Neural progenitor cell (in vitro differentiated cells): ENCODE data around the gene RBM39.

Source experiments
- EZH2 ChIP-seq: fragments of 200-600 bp; sonication (generic); IDR thresholded peaks from 2 replicates; pipeline ENCODE4 v1.6.1; 2017; ENCODE audit warnings: antibody characterized with exemption, mild to moderate bottlenecking, moderate library complexity
- TF ChIP-seq, protein P1 (sequence below): fragments of 200-600 bp; sonication (generic); IDR thresholded peaks from 2 replicates; pipeline ENCODE4 v1.5.1; 2017; ENCODE audit warnings: antibody characterized with exemption, mild to moderate bottlenecking

DNA sequence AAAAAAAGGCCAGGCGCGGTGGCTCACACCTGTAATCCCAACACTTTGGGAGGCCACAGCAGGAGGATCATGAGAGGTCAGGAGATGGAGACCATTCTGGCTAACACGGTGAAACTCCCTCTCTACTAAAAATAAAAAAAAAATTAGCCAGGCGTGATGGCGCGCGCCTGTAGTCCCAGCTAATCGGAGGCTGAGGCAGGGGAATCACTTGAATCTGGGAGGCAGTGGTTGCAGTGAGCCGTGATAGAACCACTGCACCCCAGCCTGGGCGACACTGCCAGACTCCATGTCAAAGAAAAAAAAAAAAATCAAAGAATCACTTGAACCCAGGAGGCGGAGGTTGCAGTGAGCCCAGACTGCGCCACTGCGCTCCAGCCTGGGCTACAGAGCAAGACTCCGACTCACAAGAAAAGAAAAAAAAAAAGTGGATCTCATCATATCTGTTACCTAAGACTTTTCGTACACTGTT lies 4.2 kb downstream of the RBM39 start:
- TF ChIP-seq EZH2: no peak
- TF ChIP-seq, protein P1, sequence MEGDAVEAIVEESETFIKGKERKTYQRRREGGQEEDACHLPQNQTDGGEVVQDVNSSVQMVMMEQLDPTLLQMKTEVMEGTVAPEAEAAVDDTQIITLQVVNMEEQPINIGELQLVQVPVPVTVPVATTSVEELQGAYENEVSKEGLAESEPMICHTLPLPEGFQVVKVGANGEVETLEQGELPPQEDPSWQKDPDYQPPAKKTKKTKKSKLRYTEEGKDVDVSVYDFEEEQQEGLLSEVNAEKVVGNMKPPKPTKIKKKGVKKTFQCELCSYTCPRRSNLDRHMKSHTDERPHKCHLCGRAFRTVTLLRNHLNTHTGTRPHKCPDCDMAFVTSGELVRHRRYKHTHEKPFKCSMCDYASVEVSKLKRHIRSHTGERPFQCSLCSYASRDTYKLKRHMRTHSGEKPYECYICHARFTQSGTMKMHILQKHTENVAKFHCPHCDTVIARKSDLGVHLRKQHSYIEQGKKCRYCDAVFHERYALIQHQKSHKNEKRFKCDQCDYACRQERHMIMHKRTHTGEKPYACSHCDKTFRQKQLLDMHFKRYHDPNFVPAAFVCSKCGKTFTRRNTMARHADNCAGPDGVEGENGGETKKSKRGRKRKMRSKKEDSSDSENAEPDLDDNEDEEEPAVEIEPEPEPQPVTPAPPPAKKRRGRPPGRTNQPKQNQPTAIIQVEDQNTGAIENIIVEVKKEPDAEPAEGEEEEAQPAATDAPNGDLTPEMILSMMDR: no peak
